Stimulated activated CD8-positive, alpha-beta memory T cell treated with anti-CD3 and anti-CD28 coated beads, Interleukin-15, amount 100 ng/mL, for 4 hours (primary cell): ENCODE measurements around the gene RHEX.
"Not testable (repeated sequence)": the region's sequence is repeated elsewhere in the genome, so short reads cannot be mapped to it uniquely, and the experiment has no call there.

Source experiments
- DNase-seq, 2 donors: peaks; one replicate each; pipeline ENCODE4 v3.0.0-alpha.2; 2020; ENCODE audit warnings: low read depth in 2 of 2

RHEX gene

GRCh38 chr1:206030191-206030590 lies 22.8 kb upstream of the RHEX start:
- no peak for DNase-seq

DNA sequence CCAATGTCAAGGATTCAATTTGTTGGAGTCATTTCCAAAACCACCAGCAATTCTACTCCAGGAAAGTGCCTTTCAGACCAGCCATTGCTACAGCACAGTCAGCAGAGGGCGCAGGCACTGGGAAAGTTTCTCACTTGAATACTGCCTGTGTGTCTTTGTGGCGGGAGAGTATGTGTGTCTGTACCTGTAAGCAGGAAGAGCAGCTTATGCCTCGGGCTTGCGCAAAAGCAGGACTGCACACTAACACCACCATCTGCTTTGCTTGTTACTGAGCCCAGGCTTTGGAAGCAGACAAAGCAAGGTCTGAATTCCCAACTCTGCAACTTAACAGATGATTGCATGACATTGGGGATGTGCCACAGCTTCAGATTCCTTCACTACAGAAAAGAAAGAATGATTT lies 22.3 kb upstream of the RHEX start:
- peak in 1 of 2 donors; percentile 16 for DNase-seq

DNA sequence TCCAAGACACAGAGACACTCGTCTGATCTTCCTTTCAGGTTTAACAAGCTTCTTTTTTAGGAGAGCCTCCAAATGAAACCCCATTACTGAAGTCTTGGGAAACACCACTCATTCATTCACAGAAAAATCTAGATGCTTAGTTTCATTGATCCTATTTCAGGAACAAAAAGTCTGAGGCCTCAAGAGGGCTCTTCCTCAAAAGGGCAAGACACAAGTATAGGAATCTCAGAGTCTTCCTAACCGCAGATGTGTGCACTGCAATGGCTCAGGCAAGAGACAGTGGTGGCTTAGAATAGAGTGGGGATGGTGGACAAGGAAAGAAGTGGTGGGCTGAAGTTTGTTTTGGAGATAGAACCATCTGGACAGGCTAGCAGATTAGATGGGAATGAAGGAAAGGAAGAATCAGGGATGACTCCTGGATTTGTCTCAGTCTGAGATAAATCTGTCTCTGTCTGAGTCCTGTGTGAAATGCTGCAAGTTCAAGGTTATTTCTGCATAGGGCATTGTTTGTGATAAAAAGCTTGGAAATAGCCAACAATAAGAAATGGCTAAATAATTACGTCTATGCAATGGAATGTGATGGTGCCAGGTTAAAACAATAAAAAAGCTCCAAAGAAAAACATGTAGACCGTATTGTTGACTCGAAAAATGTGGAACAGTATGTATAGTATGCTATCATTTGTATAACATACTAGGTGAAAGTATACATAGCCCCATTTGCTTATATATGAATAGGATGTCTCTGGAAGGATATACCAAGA lies 20.4 kb upstream of the RHEX start:
- no peak for DNase-seq

DNA sequence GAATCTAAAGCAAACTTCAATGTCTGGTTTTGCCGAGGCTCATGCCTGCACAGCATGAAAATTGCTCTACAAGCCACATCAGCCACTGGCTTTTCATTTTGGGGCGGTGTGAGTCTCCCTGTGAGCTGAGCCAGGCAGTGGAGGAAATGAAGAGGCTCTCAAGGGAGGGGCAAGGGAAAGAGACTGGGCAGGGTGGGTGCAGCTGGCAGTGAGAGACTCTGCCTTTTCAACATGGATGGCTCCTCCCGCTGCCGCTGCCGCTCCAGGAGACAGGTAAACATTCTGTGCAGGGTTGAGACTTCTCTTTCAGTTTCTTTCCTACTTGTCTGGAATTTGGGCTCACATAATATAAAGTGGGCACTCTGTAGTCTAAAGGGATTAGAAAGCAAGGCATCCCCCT lies 17.9 kb upstream of the RHEX start:
- no peak for DNase-seq

DNA sequence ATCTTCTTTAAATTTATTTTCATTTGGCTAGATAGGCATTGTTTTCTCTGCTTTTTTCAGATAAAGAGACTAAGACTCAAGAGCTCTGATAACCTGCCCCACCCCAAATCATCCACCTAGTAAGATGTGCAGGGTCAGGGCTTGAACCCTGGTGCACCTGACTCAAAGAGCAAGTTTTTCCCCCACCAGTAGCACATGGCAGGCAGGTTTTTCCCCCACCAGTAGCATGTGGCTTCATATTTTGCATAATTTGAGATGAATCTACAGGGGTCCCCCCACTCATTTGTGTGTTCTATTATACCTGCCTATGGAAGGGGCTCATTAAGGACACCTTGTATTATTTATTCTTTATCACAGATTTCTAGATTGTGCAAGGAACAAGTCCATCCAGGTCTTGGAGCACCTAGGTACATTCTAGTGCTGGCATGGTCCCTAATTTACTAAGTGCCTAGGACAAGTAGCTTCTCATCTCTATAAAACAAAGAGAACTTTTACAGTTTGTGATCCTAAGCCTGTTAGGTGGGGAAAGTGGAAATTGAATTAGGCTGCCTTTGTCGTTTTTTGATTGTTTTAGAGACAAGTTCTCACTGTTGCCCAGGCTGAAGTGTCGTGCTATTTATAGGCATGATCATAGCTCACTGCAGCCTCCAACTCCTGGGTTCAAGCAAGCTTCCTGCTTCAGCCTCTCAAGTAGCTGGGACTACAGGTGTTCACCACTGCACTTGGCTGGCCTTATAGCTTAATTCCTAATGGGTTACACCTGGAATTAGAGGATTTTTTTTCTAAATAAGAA lies 16.1 kb upstream of the RHEX start:
- no peak for DNase-seq

DNA sequence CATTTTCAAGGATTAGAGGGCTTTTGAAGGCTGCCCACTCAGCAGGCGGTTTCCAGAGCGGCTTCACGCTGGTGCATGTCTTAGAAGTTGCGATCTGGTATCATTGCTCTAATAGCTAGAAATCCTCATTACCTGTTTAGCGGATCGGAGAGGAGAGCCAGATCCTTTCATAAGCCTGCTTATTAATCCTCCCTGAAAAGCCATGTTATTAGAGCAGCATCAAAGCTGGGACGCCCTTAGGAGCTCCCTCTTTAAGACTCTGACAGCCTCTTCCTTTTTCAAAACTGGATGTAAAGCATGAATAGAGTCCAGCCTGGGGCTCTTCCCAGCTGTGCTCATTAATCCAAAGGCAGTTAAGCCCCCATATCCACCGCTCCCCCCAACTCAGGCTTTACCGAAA lies 15.4 kb upstream of the RHEX start:
- DNase-seq = no peak

DNA sequence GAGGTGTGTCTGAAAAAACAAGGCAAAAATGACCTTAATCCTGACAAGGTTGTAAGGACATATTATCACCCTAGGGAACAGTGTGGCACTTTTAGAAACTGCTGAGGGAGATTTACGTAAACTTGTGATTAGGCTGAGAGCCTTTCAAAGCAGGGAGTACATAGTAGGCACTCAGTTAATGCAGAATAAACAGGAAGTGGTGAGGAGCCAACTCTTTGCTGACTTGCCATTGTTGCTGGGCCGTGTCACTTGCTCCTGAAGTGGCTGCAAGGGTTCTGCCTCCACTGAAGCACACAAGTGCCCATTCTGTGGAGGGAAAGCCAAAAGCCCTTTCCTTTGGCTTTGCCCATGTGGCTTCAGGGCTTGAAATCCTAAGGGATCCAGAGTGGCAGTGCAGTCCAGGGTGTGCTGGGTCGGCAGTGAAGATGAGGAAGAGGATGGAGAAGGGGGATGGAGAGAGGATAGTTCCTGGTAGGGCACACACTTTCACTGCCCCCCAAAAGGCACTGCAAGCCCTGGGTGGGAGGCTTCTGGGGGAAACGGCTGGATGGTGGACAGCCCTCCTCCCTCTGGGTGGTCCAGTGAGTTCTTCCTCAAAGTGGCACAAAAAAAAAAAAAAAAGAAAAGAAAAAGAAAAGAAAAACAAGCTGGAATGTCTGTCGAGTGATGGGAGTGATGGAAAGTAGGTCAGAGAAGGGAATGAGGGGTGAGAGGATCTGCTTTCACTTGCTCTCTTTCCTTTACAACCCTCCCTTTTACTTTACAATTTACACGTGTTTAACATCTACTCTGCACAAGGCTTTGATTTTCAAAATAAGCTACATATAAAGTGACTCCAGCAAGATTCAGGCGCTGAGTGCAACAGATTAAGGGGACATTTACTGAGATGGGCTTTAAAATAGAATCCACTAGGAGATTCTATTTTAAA lies 13.7 kb upstream of the RHEX start:
- DNase-seq = no peak

- DNase-seq = no peak
Measured at GRCh38 chr1:206040328-206040727, 12.6 kb upstream of the RHEX start.

GRCh38 chr1:206041640-206042039 lies 11.3 kb upstream of the RHEX start:
- no peak for DNase-seq

DNA sequence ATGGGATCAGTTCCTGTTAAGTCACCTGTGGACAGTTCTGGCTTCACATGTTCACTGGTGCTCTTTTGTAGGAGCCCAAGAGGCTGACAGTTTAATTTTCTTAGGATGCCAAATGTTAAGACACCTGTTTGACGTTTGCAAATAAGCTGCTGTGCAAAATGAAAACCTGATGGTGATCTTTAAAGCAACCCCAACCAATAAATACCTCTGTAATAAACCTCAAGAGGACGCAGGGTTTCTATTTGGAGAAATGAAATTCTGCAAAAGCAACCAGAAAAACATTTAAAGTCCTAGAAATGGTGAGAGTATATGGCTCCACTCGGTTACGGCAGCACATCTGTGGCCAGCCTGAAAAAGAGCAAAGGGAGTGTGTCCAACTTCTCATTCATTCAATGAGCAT lies 5.7 kb upstream of the RHEX start:
- no peak for DNase-seq

DNA sequence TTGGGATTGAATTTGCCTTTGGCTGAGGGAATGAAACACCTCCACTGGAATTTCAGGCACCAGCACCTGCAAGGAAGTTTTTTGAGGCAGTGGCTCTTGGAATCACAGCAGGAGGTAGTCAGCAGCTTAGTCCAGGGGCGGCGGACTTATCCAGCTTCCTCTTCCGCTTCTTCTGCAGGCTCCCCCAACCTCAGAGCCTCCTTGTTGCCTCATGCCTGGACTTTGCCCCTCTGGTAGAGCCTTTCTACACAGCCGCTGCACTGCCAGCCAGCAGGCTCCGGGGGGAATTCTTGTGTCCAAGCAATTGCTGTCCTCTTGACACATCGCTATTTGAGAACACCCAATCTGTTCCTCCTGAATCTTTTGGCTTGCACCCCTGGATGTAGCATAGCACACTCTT lies 4.4 kb upstream of the RHEX start:
- DNase-seq = no peak

- DNase-seq = no peak
Measured at GRCh38 chr1:206049293-206049692, 3.7 kb upstream of the RHEX start.

GRCh38 chr1:206049919-206050600 lies 2.9 kb upstream of the RHEX start:
- DNase-seq = no peak

GRCh38 chr1:206050655-206051235 lies 2.2 kb upstream of the RHEX start:
- peak; percentile 10 to 41 for DNase-seq

- DNase-seq = not testable (repeated sequence)
Measured at GRCh38 chr1:206052231-206052865, 625 bp upstream of the RHEX start.

- DNase-seq = not testable (repeated sequence)
Measured at GRCh38 chr1:206053616-206054015, 643 bp downstream of the RHEX start.

GRCh38 chr1:206055069-206055625 lies 2.2 kb downstream of the RHEX start:
- DNase-seq = not testable (repeated sequence)

- DNase-seq = not testable (repeated sequence)
Measured at GRCh38 chr1:206055639-206056323, 2.8 kb downstream of the RHEX start.

GRCh38 chr1:206058289-206058926 lies 5.4 kb downstream of the RHEX start:
- not testable (repeated sequence) for DNase-seq
